ENCODE measurements around the gene ILK.

DNA sequence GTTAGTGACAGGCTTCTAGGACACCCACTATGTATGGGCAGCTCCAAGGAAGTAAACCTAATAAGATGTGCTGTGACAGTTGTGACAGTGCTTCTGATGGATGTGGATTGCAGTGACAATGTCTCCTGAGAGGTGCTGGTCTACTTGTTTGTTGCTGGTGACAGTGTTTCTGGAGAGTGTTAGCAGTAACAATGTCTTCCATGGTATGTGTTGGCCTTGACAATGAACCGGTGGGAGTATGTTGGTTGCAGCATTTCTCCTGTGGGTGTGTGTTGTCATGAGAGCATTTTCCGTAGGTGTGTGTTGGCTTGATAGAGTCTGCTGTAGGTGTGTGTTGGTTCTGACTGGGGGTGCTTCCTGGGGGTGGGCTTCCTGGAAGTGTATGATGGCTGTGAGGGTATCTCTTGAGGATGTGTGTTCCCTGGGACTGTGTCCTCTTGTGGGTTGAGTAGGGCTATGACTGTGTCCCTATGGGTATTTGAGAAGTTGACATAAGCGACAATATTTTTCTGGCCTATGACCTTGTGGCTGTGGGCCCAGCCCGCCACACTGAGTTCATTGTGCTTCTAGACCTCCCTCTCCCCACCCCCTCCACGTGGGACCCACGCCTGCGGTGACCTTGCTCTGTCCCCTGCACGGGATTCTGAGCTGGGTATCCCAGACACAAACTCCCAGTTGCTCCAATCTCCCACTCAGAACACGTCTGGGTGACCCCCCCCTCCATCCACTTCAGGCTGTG, 50.9 kb downstream of the ILK start:
- TF ChIP-seq, protein P1, sequence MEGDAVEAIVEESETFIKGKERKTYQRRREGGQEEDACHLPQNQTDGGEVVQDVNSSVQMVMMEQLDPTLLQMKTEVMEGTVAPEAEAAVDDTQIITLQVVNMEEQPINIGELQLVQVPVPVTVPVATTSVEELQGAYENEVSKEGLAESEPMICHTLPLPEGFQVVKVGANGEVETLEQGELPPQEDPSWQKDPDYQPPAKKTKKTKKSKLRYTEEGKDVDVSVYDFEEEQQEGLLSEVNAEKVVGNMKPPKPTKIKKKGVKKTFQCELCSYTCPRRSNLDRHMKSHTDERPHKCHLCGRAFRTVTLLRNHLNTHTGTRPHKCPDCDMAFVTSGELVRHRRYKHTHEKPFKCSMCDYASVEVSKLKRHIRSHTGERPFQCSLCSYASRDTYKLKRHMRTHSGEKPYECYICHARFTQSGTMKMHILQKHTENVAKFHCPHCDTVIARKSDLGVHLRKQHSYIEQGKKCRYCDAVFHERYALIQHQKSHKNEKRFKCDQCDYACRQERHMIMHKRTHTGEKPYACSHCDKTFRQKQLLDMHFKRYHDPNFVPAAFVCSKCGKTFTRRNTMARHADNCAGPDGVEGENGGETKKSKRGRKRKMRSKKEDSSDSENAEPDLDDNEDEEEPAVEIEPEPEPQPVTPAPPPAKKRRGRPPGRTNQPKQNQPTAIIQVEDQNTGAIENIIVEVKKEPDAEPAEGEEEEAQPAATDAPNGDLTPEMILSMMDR (IDR thresholded peaks at IDR 0.05; ENCODE audit: insufficient read depth, low read length, poor library complexity, severe bottlenecking): no peak
- TF ChIP-seq EZH2phosphoT487 (conservative IDR thresholded peaks at IDR 0.05; ENCODE audit: low read length): no peak
